Endothelial cell of umbilical vein (primary cell): ENCODE measurements around the gene GNMT. TPM values are rescaled to one million over a fixed set of nuclear protein-coding genes. Genes with fewer than 3 reads are reported as not detected.

Source experiments
- BruUV-seq: library from RNA; stranded (reverse); fragments of 400-500 nt; replicated peaks from 2 replicates; lab custom pipeline; 2021; lab: Mats Ljungman, UMichigan
- CTCF ChIA-PET: fragments of 300-600, 350-600 bp; sonication (Branson Sonifier 250); formaldehyde crosslinking; loops from one replicate; lab custom pipeline; 2021; ENCODE audit warnings: antibody characterized with exemption, inconsistent platforms; lab: Charles Lee
- POLR2A ChIA-PET: fragments of 300-600, 350-600 bp; sonication (Branson Sonifier 250); formaldehyde crosslinking; loops from one replicate; lab custom pipeline; 2021; ENCODE audit warnings: antibody characterized with exemption, inconsistent platforms; lab: Charles Lee
- DNase-seq: peaks from one replicate; pipeline ENCODE4 v3.0.0-alpha.2; 2011; ENCODE audit warnings: low read depth, low spot score
- FAIRE-seq: peaks from 2 replicates; lab custom pipeline; 2011; peaks lifted over from hg19 to GRCh38; lab: Jason Lieb, UNC
- H2AFZ ChIP-seq: 2 replicates; pipeline ENCODE4 v1.6.0; 2012; ENCODE audit warnings: low read depth, low read length, control low read depth, inconsistent platforms
- H3K27ac ChIP-seq: 2 replicates; pipeline ENCODE4 v1.5.1; 2011; ENCODE audit warnings: low read depth, mild to moderate bottlenecking, control low read depth, low read length, moderate library complexity; ENCODE audit not compliant: insufficient read depth
- H3K27me3 ChIP-seq, 2 experiments: 2 replicates each; pipeline versions ENCODE4 v1.6.0 to v1.6.1; 2011; ENCODE audit warnings: low read length in 2 of 2, mixed read lengths in 1 of 2; ENCODE audit not compliant: control insufficient read depth in 2 of 2, insufficient read depth in 2 of 2
- H3K36me3 ChIP-seq, 2 experiments: 2 replicates in 1 of 2; 3 replicates in 1 of 2; pipeline ENCODE4 v1.5.1; 2011; ENCODE audit warnings: low read length in 2 of 2, mild to moderate bottlenecking in 1 of 2, moderate library complexity in 1 of 2; ENCODE audit not compliant: control insufficient read depth in 2 of 2, insufficient read depth in 2 of 2; ENCODE audit errors: extremely low read depth in 1 of 2
- H3K4me1 ChIP-seq: 3 replicates; pipeline ENCODE4 v1.5.1; 2011; ENCODE audit warnings: mild to moderate bottlenecking, low read length; ENCODE audit not compliant: control insufficient read depth, insufficient read depth; ENCODE audit errors: extremely low read depth
- H3K4me2 ChIP-seq: 2 replicates; pipeline ENCODE4 v1.6.1; 2011; ENCODE audit warnings: low read length, control low read depth, mixed read lengths; ENCODE audit not compliant: insufficient read depth
- H3K4me3 ChIP-seq, 3 experiments: fragments of 200-600 bp in 1 of 3; sonication (generic), shearing (Covaris generic) in 1 of 3; replicated peaks in 1 of 3; 2 replicates each; pipeline ENCODE4 v1.5.1; 2011 to 2016; ENCODE audit warnings: control low read depth in 3 of 3, low read length in 3 of 3, mild to moderate bottlenecking in 2 of 3, inconsistent platforms in 1 of 3, low read depth in 1 of 3, moderate library complexity in 1 of 3; ENCODE audit not compliant: insufficient read depth in 1 of 3
- H3K79me2 ChIP-seq: 2 replicates; pipeline ENCODE4 v1.6.0; 2012; ENCODE audit warnings: low read length, inconsistent platforms; ENCODE audit not compliant: control insufficient read depth, insufficient read depth
- H3K9ac ChIP-seq: replicated peaks from 2 replicates; pipeline ENCODE3; 2011; ENCODE audit warnings: low read length, control low read depth; ENCODE audit not compliant: insufficient read depth; ENCODE audit errors: extremely low read depth
- H3K9me1 ChIP-seq: replicated peaks from 3 replicates; pipeline ENCODE4 v1.6.0; 2011; ENCODE audit warnings: mild to moderate bottlenecking, low read length; ENCODE audit not compliant: control insufficient read depth, insufficient read depth; ENCODE audit errors: extremely low read depth
- H3K9me3 ChIP-seq: replicated peaks from 2 replicates; pipeline ENCODE4 v1.5.1; 2012; ENCODE audit warnings: low read length, inconsistent platforms; ENCODE audit not compliant: control insufficient read depth, insufficient read depth
- H4K20me1 ChIP-seq: replicated peaks from 2 replicates; pipeline ENCODE3; 2011; ENCODE audit warnings: mild to moderate bottlenecking, low read length; ENCODE audit not compliant: control insufficient read depth, insufficient read depth; ENCODE audit errors: extremely low read depth
- EZH2 ChIP-seq: IDR thresholded peaks from 2 replicates; pipeline ENCODE4 v1.6.1; 2012; ENCODE audit warnings: borderline replicate concordance, low read depth, mild to moderate bottlenecking, moderate library complexity, low read length, inconsistent platforms; ENCODE audit not compliant: severe bottlenecking
- FOS ChIP-seq: IDR thresholded peaks from 2 replicates; pipeline ENCODE4 v1.6.1; 2011; ENCODE audit warnings: mild to moderate bottlenecking, low read length, moderate library complexity, borderline replicate concordance; ENCODE audit not compliant: insufficient read depth
- GATA2 ChIP-seq: IDR thresholded peaks from 2 replicates; pipeline ENCODE4 v1.7.0; 2011; ENCODE audit warnings: low read depth, mild to moderate bottlenecking, moderate library complexity, mixed read lengths, low read length; ENCODE audit not compliant: insufficient read length, insufficient read depth
- JUN ChIP-seq: IDR thresholded peaks from 2 replicates; pipeline ENCODE4 v1.6.1; 2011; ENCODE audit warnings: borderline replicate concordance, low read depth; ENCODE audit not compliant: insufficient read length, insufficient read depth
- MAX ChIP-seq: IDR thresholded peaks from 2 replicates; pipeline ENCODE4 v1.6.1; 2011; ENCODE audit not compliant: insufficient read depth, insufficient read length
- MYC ChIP-seq: IDR thresholded peaks from one replicate; pipeline ENCODE4 v1.6.1; 2011; ENCODE audit warnings: mild to moderate bottlenecking, low read depth, low read length
- POLR2A ChIP-seq: IDR thresholded peaks from 2 replicates; pipeline ENCODE4 v1.6.1; 2012; ENCODE audit warnings: low read depth, mild to moderate bottlenecking, control low read depth, low read length
- POLR2AphosphoS5 ChIP-seq: IDR thresholded peaks from 2 replicates; pipeline ENCODE4 v1.6.1; 2012; ENCODE audit warnings: low read depth, mild to moderate bottlenecking, control low read depth, low read length, moderate library complexity; ENCODE audit not compliant: insufficient read depth
- dilution Hi-C: fragments of 300-500 bp; cut with MboI; formaldehyde crosslinking; loops from one replicate; pipeline ENCODE4 v1.15.0; 2019; ENCODE audit warnings: low sequenced_read_pairs; ENCODE audit not compliant: extremely low pct_ligation_motif_present
- intact Hi-C: fragments of 100-400 bp; cut with micrococcal nuclease; formaldehyde crosslinking; loops from one replicate; pipeline ENCODE4 v1.10.0; 2022
- polyA plus RNA-seq, 4 experiments: library from polyadenylated mRNA; depleted of rRNA in 3 of 4; stranded (reverse) in 3 of 4; unstranded in 1 of 4; fragments of >200 nt; gene quantifications; 2 replicates each; pipeline versions ENCODE4 v1.2.1 to v1.2.3, GENCODE V29; 2011 to 2012; ENCODE audit warnings: missing spikeins in 1 of 4
- total RNA-seq: library from RNA; stranded (reverse); gene quantifications from 2 replicates; pipeline ENCODE4 v1.2.3, GENCODE V29; 2021
- TF ChIP-seq, protein P1 (sequence below), 2 donors: IDR thresholded peaks; 1 replicate in 1 of 2; 2 replicates in 1 of 2; pipeline ENCODE4 v1.5.1; 2011; ENCODE audit warnings: low read length in 2 of 2, mild to moderate bottlenecking in 2 of 2, moderate library complexity in 2 of 2, control low read depth in 1 of 2, inconsistent platforms in 1 of 2, low read depth in 1 of 2; ENCODE audit not compliant: insufficient read depth in 1 of 2; ENCODE audit errors: extremely low read depth in 1 of 2

GNMT gene
- total and polyA plus RNA-seq, 2 donors (not counting 3 experiments of a cell fraction or from before 2014, with no cell fraction given) = 0.41 to 1.2 TPM

- Histone ChIP-seq H3K79me2 (peaks cover 15% of the 10 kb centered on the region), H3K27me3 (no peaks in the 10 kb centered on the region), H3K4me3 (no peak overlapping the region), H3K9me3 (no peaks in the 10 kb centered on the region), H2AFZ (no peak overlapping the region), H3K9ac (no peak overlapping the region), H3K4me2 (no peak overlapping the region), H4K20me1 (peaks cover 3% of the 10 kb centered on the region), H3K4me1 (peaks cover 15% of the 10 kb centered on the region), H3K36me3 (peaks cover 0 to 10% of the 10 kb centered on the region in 2 experiments), H3K27ac (no peak overlapping the region), H3K9me1 (no peaks in the 10 kb centered on the region)
- FAIRE-seq (no peak), DNase-seq (no peak)
- ChIA-PET POLR2A (no interaction called here), CTCF (no interaction called here)
- dilution Hi-C loops = no loop called here
- no peak for TF ChIP-seq FOS
- TF ChIP-seq, protein P1, sequence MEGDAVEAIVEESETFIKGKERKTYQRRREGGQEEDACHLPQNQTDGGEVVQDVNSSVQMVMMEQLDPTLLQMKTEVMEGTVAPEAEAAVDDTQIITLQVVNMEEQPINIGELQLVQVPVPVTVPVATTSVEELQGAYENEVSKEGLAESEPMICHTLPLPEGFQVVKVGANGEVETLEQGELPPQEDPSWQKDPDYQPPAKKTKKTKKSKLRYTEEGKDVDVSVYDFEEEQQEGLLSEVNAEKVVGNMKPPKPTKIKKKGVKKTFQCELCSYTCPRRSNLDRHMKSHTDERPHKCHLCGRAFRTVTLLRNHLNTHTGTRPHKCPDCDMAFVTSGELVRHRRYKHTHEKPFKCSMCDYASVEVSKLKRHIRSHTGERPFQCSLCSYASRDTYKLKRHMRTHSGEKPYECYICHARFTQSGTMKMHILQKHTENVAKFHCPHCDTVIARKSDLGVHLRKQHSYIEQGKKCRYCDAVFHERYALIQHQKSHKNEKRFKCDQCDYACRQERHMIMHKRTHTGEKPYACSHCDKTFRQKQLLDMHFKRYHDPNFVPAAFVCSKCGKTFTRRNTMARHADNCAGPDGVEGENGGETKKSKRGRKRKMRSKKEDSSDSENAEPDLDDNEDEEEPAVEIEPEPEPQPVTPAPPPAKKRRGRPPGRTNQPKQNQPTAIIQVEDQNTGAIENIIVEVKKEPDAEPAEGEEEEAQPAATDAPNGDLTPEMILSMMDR (IDR thresholded peaks at IDR 0.05; ENCODE audit: extremely low read depth in 1 of 2, insufficient read depth in 1 of 2, low read depth in 1 of 2, low read length in 2 of 2) = no peak
- TF ChIP-seq POLR2AphosphoS5 = no peak
- intact Hi-C loops = no loop called here
- no TSS peak for BruUV-seq
Observed at GRCh38 chr6:42989923-42990322, 29.4 kb downstream of the GNMT start.

DNA sequence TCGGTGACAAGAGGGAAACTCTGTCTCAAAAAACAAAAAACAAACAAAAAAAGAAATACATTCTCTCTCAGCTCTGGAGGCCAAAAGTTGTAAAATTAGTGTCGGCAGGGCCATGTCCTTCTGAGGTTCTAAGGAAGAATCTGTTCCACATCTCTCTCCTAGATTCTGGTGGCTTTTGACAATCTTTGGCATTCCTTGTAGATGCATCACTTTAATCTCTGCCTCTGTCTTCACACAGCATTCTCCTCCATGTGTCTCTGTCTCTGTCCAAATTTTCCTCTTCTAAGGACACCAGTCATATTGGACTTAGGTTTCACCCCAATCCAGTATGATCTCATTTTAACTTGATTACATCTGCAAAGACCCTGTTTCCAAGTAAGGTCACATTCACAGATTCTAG lies 32.9 kb downstream of the GNMT start:
- H3K27me3 ChIP-seq = no peaks in the 10 kb centered on the region
- peaks cover 5% of the 10 kb centered on the region for H3K4me1 ChIP-seq
- H3K9me1 ChIP-seq = no peaks in the 10 kb centered on the region
- H3K4me2 ChIP-seq = no peak overlapping the region
- FAIRE-seq = no peak
- H3K27ac ChIP-seq = no peak overlapping the region
- no peak for DNase-seq
- no peaks in the 10 kb centered on the region for H3K9me3 ChIP-seq
- intact Hi-C loops = no loop called here
- H4K20me1 ChIP-seq = no peaks in the 10 kb centered on the region
- CTCF ChIA-PET = no interaction called here
- POLR2A ChIA-PET = interaction anchor here (0.6 kb wide), 1 partner anchor 225 kb away, joined by 3 read pairs; no protein-coding TSS in a partner anchor
- no TSS peak for BruUV-seq
- no peak overlapping the region for H3K4me3 ChIP-seq
- H3K79me2 ChIP-seq = no peaks in the 10 kb centered on the region
- TF ChIP-seq JUN = no peak
- TF ChIP-seq POLR2AphosphoS5 = no peak
- TF ChIP-seq, protein P1 (IDR thresholded peaks at IDR 0.05; ENCODE audit: extremely low read depth in 1 of 2, insufficient read depth in 1 of 2, low read depth in 1 of 2, low read length in 2 of 2) = no peak
- TF ChIP-seq MYC = no peak
- TF ChIP-seq EZH2 = no peak
- TF ChIP-seq FOS = no peak
- TF ChIP-seq GATA2 = no peak
- TF ChIP-seq MAX = no peak
- no peak for TF ChIP-seq POLR2A
- H3K9ac ChIP-seq = no peak overlapping the region
- no peak overlapping the region for H2AFZ ChIP-seq
- dilution Hi-C loops = no loop called here
- H3K36me3 ChIP-seq = peaks cover 0 to 10% of the 10 kb centered on the region in 2 experiments
